ENCODE measurements around the gene SPRED1. TPM values are rescaled to one million over a fixed set of nuclear protein-coding genes. Genes with fewer than 3 reads are reported as not detected.

SPRED1 gene
- total RNA-seq, 1 donor: 55.7 TPM

GRCh38 chr15:38354315-38354929 lies 101.8 kb downstream of the SPRED1 start:
- DNase-seq (ENCODE audit: low read depth): peak; percentile 82
- H3K4me3 ChIP-seq (ENCODE audit: low read depth, low read length): no peak overlapping the region
- peak; percentile 79 for TF ChIP-seq CTCF (IDR thresholded peaks at IDR 0.05; ENCODE audit: insufficient read depth, low read depth, low read length)

GRCh38 chr15:38362355-38362754 lies 109.7 kb downstream of the SPRED1 start:
- no peak overlapping the region for H3K4me3 ChIP-seq (ENCODE audit: low read depth, low read length)
- TF ChIP-seq CTCF (IDR thresholded peaks at IDR 0.05; ENCODE audit: insufficient read depth, low read depth, low read length): no peak
- no peak for DNase-seq (ENCODE audit: low read depth)

- DNase-seq (ENCODE audit: low read depth): peak; percentile 26
- no peak overlapping the region for H3K4me3 ChIP-seq (ENCODE audit: low read depth, low read length)
- no peak for TF ChIP-seq CTCF (IDR thresholded peaks at IDR 0.05; ENCODE audit: insufficient read depth, low read depth, low read length)
Observed at GRCh38 chr15:38367476-38367875, 114.8 kb downstream of the SPRED1 start.

GRCh38 chr15:38369936-38370478 lies 117.4 kb downstream of the SPRED1 start:
- H3K4me3 ChIP-seq (ENCODE audit: low read depth, low read length): no peak overlapping the region
- TF ChIP-seq CTCF (IDR thresholded peaks at IDR 0.05; ENCODE audit: insufficient read depth, low read depth, low read length): no peak
- DNase-seq (ENCODE audit: low read depth): no peak

GRCh38 chr15:38373016-38373415 lies 120.4 kb downstream of the SPRED1 start:
- DNase-seq (ENCODE audit: low read depth): no peak
- no peak overlapping the region for H3K4me3 ChIP-seq (ENCODE audit: low read depth, low read length)
- no peak for TF ChIP-seq CTCF (IDR thresholded peaks at IDR 0.05; ENCODE audit: insufficient read depth, low read depth, low read length)

- no peak overlapping the region for H3K4me3 ChIP-seq (ENCODE audit: low read depth, low read length)
- TF ChIP-seq CTCF (IDR thresholded peaks at IDR 0.05; ENCODE audit: insufficient read depth, low read depth, low read length): no peak
- DNase-seq (ENCODE audit: low read depth): no peak
Observed at GRCh38 chr15:38374029-38374428, 121.4 kb downstream of the SPRED1 start.

- no peak overlapping the region for H3K4me3 ChIP-seq (ENCODE audit: low read depth, low read length)
- no peak for TF ChIP-seq CTCF (IDR thresholded peaks at IDR 0.05; ENCODE audit: insufficient read depth, low read depth, low read length)
- no peak for DNase-seq (ENCODE audit: low read depth)
Observed at GRCh38 chr15:38374556-38374955, 121.9 kb downstream of the SPRED1 start.

Data from fibroblast of villous mesenchyme (primary cell).